Measurements from ENCODE around the gene PPP3CA. TPM values are rescaled to one million over a fixed set of nuclear protein-coding genes. Genes with fewer than 3 reads are reported as not detected.

The PPP3CA gene
- total RNA-seq, 1 experiment from 2014 or later, result 133 TPM

DNA sequence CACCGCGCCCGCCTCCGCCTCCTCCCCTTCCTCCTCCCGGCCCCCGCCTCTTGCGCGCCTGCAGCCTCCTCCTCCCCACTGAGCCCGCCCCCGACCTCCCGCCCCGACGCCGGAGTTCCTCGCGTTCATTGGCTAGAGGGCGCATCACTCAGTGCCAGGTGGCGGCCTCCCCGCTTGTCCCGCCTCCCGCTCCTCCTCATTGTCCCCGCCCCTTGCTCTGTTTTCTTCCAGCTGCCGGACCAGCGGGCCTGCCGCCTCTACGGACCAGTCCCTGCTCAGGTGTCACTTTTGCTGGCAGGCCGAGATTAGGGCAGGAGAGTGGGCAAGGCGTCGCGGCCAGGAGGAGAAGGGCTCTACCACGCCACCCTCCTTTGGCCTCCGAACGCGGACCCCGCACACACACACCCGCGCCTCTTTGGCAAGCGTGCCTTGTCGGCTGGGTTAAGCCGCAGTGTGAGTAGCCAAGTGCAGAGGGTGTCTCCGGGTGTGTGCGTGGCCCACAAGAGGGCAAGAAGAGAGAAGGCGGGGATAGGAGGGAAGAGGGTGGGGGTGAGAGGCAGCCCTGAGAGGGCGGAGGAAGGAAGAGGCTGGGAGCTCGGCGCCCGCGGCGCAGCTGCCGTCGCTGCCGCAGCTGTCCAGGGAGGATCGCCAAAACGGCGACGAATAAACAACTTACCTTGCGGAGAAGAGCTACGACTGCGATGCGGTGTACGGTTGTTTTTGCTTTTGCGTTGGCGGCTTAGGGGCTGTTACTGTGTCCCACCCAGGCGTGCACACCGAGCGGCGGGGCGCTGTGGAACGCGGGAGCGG lies 436 bp upstream of the PPP3CA start (continued):
- TF ChIP-seq ZBTB33 (IDR thresholded peaks at IDR 0.05; ENCODE audit: extremely low read depth, insufficient replicate concordance, low read length), result no peak
- TF ChIP-seq POLR2AphosphoS5 (IDR thresholded peaks at IDR 0.05; ENCODE audit: low read depth, low read length), result peak; percentile 73
- no peak for TF ChIP-seq CTCF (IDR thresholded peaks at IDR 0.05 in 2 of 3, conservative IDR thresholded peaks at IDR 0.05 in 1 of 3; ENCODE audit: borderline replicate concordance in 1 of 3, insufficient read depth in 1 of 3, low read depth in 2 of 3, low read length in 2 of 3)

GRCh38 chr4:101346351-101347266 lies 717 bp downstream of the PPP3CA start:
- BruUV-seq (replicated peaks), result no TSS peak
- Histone ChIP-seq H3K27me3 (ENCODE audit: insufficient read depth, low read length) (no peaks in the 10 kb centered on the region), H3K27ac (ENCODE audit: low read depth, low read length) (peak overlapping the region; percentile 88), H3K9ac (ENCODE audit: low read length) (peak overlapping the region; percentile 82), H3K36me3 (ENCODE audit: control insufficient read depth in 1 of 2, insufficient read depth in 2 of 2, low read length in 2 of 2) (peaks cover 2 to 3% of the 10 kb centered on the region in 2 experiments; a peak in 1 of 4 replicates), H4K20me1 (ENCODE audit: insufficient read depth) (peaks cover 7% of the 10 kb centered on the region), H2AFZ (ENCODE audit: low read depth, low read length, poor library complexity, severe bottlenecking) (no peak overlapping the region), H3K4me3 (replicated peaks in 1 of 2; ENCODE audit: low read depth in 1 of 2, low read length in 2 of 2) (peak overlapping the region; percentile 76 to 84), H3K4me2 (ENCODE audit: low read length) (peak overlapping the region; percentile 94), H3K9me3 (ENCODE audit: control insufficient read depth in 1 of 2, insufficient read depth in 1 of 2, low read depth in 1 of 2, low read length in 2 of 2) (no peaks in the 10 kb centered on the region), H3K9me2 (ENCODE audit: insufficient read depth) (no peaks in the 10 kb centered on the region), H3K79me2 (ENCODE audit: insufficient read depth, low read length) (peaks cover 68% of the 10 kb centered on the region), H3K4me1 (ENCODE audit: control insufficient read depth in 1 of 2, insufficient read depth in 2 of 2, low read length in 2 of 2) (peaks cover 25 to 39% of the 10 kb centered on the region in 2 experiments)
- TF ChIP-seq ZNF274 (IDR thresholded peaks at IDR 0.05; ENCODE audit: low read depth, low read length) (no peak), CBX3 (IDR thresholded peaks at IDR 0.05; ENCODE audit: low read depth) (no peak), POLR2A (IDR thresholded peaks at IDR 0.05; ENCODE audit: borderline replicate concordance, extremely low read depth, insufficient read depth, insufficient read length) (peak; percentile 27), SRF (IDR thresholded peaks at IDR 0.05; ENCODE audit: low read depth) (no peak), EZH2phosphoT487 (IDR thresholded peaks at IDR 0.05; ENCODE audit: borderline replicate concordance) (no peak), ELF1 (IDR thresholded peaks at IDR 0.05; ENCODE audit: borderline replicate concordance, low read depth) (no peak), CEBPB (IDR thresholded peaks at IDR 0.05; ENCODE audit: low read depth) (no peak), EZH2 (IDR thresholded peaks at IDR 0.05) (no peak)
- RAD21 ChIA-PET (ENCODE audit: low non-redundant PET in 1 of 2, low total read pairs in 2 of 2, uncharacterized antibody in 2 of 2, unreplicated experiment in 2 of 2), result no interaction called here
- intact Hi-C loops (cut with micrococcal nuclease), result loop anchor here (5.0 to 10.0 kb wide), 4 partner anchors 109 to 386 kb away; no protein-coding TSS in a partner anchor
- ATAC-seq, result peak; percentile 0; the same call in 1 of the 2 replicates
- DNase-seq (ENCODE audit: low read depth, low spot score), result no peak
- CTCF ChIA-PET, result no interaction called here
- POLR2A ChIA-PET, result interaction anchor here (1.0 to 1.2 kb wide), 2 partner anchors 145 to 183 kb away, joined by 3 read pairs; no protein-coding TSS in a partner anchor

All from HCT116 (cell line).